HG03442 (cell line): ENCODE data around the gene HDAC4.

Experiments used
- ATAC-seq: cut with Tn5 transposase; IDR thresholded peaks from one replicate; pipeline ENCODE4 v1.9.1; 2021; ENCODE audit warnings: mild to moderate bottlenecking, moderate library complexity; ENCODE audit not compliant: unreplicated experiment

Gene HDAC4

GRCh38 chr2:239116456-239117246 lies 284.2 kb downstream of the HDAC4 start:
- no peak for ATAC-seq

GRCh38 chr2:239115616-239116015 lies 285.2 kb downstream of the HDAC4 start:
- no peak for ATAC-seq

- no peak for ATAC-seq
Observed at GRCh38 chr2:239114616-239115265, 286.1 kb downstream of the HDAC4 start.

- no peak for ATAC-seq
Observed at GRCh38 chr2:239114119-239114581, 286.7 kb downstream of the HDAC4 start.

GRCh38 chr2:239113615-239114014 lies 287.2 kb downstream of the HDAC4 start:
- ATAC-seq = no peak

- ATAC-seq = no peak
Observed at GRCh38 chr2:239113171-239113570, 287.6 kb downstream of the HDAC4 start.

GRCh38 chr2:239112127-239112774 lies 288.6 kb downstream of the HDAC4 start:
- ATAC-seq = no peak

- no peak for ATAC-seq
Observed at GRCh38 chr2:239111401-239112100, 289.3 kb downstream of the HDAC4 start.

GRCh38 chr2:239110595-239111048 lies 290.2 kb downstream of the HDAC4 start:
- no peak for ATAC-seq

- ATAC-seq = no peak
Observed at GRCh38 chr2:239109928-239110545, 290.8 kb downstream of the HDAC4 start.

- no peak for ATAC-seq
Observed at GRCh38 chr2:239109041-239109927, 291.5 kb downstream of the HDAC4 start.

- no peak for ATAC-seq
Observed at GRCh38 chr2:239108459-239108858, 292.4 kb downstream of the HDAC4 start.

GRCh38 chr2:239107936-239108335 lies 292.9 kb downstream of the HDAC4 start:
- ATAC-seq = no peak

GRCh38 chr2:239106966-239107365 lies 293.9 kb downstream of the HDAC4 start:
- no peak for ATAC-seq

- ATAC-seq = no peak
Observed at GRCh38 chr2:239106314-239106908, 294.4 kb downstream of the HDAC4 start.

GRCh38 chr2:239105234-239105633 lies 295.6 kb downstream of the HDAC4 start:
- no peak for ATAC-seq

GRCh38 chr2:239104800-239105199 lies 296.0 kb downstream of the HDAC4 start:
- no peak for ATAC-seq

- ATAC-seq = no peak
Observed at GRCh38 chr2:239103125-239104098, 297.4 kb downstream of the HDAC4 start.
